HUDEP-2 (cell line): ENCODE data around the gene LSAMP.

Experiments used
- DNase-seq, 76 experiments: peaks; one replicate each; lab custom pipeline; 2025; ENCODE audit not compliant: unreplicated experiment in 76 of 76; lab: John Stamatoyannopoulos, UW

LSAMP gene

DNA sequence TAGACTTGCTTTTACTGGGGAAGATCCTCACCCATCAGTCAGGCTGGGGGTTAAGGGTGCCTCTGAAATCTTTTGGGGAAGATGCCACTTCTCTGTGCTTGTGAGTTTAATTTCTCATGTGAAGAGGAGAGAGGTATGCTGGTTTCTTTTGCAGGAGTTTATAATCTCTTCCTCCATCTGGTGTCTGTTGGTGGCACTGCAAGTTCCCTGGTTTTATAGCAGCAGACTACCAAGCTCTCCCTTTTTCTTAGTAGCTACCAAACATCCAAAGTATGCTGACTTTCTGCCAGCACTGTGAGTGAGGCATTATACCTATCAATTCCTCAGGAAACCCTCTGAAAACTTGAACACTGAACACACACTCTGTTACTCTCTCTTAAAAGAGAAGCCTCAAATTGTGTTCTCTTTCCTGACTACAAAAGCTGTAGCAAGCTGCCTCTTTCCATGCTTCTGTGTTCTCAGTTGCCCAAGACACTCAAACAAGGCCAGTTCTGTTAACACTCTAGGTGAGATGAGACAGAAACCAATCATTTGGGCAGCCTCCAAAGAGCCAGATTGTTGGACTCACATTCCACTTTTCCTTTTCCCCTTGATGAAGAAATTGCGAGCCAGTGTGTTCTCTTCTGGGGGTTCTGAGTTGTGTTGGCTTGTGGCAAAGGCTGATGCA, 522.5 kb downstream of the LSAMP start:
- peak in 12 of 76 experiments; percentile 1 to 33 (median 8) for DNase-seq

GRCh38 chr3:115921711-115922110, 523.6 kb downstream of the LSAMP start:
- DNase-seq: no peak

GRCh38 chr3:115918900-115919299, 526.4 kb downstream of the LSAMP start:
- no peak for DNase-seq

- DNase-seq: no peak
These were observed 528.4 kb downstream of the LSAMP start for GRCh38 chr3:115916866-115917265.

DNA sequence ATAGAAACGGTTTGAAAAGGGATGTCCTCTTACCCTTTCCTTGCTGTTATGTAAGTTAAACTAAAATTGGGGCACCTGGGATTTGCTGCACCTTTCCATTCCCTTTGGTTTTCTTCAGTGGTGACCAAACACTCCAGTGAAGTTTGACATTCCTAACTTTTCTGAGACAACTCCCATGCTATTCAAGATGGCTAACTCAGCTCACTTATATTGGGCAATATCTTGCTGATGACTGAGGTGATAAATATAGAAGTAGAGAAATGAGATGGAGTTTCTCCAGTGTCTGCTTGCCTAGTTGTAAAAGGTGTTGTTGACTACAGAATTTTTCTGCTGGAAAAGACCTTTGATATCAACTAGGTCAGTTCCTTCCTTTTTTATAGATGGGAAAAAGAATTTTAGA, 530.2 kb downstream of the LSAMP start:
- no peak for DNase-seq

DNA sequence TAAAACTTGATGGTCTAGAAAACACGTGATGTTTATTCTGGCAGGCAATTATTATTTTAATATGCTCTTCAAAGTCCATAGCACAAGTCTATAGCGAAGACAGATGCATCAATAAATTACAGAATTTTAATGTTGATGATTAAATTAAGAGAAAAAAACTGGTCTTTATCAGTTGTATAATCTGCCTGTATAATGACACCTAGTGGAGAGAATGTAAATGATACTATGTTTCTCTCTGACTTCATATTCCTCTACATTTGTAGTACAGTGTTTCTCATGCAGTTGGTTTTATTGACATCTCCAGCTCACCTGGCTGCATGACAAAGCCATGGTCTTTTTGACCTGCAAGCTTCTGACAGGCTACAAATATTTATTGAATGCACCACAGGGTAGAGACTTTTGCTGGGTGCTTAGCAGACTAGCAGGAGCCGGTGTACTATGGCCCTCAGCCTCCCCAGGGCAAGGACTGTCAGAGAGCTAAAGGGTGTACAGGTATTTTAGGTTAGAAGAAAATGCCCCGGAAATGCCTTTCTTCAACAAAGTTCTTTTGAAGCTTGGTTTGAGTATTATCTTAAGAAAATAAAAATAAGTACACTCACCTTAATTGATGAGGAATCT, 532.1 kb downstream of the LSAMP start:
- DNase-seq: no peak

GRCh38 chr3:115912372-115912771, 532.9 kb downstream of the LSAMP start:
- no peak for DNase-seq

GRCh38 chr3:115905871-115906270, 539.4 kb downstream of the LSAMP start:
- no peak for DNase-seq

GRCh38 chr3:115903843-115904242, 541.4 kb downstream of the LSAMP start:
- DNase-seq: no peak

DNA sequence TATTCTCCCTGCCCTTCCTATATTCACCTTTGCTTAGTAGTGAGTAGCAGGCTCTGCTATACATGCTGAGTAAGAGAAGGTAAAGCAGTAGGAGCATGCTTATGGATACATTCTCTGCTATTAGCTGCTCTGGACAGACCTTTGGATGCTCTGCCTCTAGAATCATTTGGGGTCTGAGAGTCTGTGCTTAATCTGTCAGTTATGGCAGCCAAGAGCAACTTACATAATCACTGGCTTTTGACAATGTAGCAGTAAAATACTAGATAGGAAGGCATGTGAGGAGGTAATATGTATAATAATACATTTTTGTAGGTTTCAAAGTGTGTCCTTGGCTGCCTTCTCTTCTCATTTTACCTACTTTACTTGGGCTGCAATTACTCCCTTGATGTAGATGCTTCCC, 544.3 kb downstream of the LSAMP start:
- no peak for DNase-seq

DNA sequence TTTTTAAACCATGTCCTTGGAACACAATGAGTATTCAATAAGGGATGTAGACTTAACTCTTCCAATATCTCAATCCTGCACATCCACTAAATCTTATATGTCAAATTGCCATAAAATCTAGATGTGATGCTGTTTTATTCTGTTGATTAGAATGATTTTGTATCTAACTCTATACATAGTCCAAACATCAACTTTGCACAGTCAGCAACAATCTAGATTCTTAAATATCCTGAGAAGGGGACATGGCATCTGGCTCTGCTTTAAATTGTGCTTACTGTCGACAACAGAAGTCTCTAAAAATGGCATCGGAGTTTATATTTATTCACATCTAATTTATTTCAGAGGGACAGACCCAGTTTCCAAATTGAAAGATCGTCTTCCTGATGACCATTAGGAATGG, 545.8 kb downstream of the LSAMP start:
- DNase-seq: no peak

DNA sequence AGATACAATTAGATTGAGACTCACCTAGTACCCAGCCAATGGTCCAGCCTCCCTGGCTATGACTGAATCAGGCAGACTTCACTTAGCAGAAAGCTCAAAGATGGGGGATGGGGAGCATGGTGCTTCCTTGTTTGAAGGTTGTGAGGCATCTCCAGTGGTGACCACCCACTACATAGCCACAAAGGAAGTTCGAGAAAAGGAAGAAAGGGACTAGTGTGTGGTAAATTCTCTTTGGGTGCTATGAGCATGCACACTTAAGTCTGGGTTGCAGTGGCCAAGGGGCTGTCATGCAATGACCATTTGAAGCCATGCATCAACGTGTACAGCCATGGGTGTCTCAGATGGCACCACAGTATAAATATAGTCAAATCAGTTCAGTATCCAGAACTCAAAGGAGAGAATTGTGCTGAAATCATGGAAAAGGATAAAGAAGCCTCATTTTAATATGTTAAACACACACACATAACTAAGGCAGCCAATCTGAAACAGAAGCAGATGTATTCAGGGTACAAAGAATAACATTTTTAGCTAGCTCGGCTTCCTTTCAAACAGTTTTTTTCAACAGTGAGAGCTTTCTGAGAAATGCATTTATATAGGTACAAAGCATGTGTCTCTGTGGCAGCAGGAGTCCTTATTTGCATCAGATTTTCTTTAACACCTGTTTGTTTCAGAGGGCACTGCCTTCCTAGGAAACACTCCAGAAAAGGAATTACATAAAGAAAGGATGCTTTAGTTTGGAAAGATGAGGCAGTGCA, 546.5 kb downstream of the LSAMP start:
- no peak for DNase-seq

DNA sequence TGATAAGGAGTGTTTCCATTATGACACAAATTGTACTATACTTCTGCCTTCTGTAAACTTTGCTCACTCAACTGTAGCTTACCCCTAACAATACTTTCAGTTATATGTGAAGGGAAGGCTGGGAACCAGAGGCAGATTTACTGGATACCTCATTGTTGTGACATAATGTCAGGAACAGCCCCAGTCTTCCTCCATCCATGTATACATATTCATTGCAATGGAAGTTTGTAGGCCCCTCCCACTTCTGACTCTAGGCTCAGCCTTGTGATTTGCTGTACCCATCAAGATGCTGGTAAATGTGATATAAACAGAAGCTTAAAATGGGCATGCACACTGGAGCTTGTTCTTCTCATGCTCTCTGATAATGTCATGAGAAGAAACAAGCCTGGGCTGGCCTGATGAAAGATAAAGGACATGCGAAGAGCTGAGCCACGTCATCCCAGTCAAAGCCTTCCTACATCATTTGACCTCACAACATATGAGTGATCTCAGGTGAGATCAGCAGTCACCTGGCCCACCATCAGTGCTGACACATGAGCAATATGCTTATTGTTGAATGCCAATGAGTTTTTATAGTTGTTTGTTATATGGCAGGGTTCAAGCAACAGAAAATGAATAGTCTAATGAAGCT, 554.2 kb downstream of the LSAMP start:
- DNase-seq: no peak

DNA sequence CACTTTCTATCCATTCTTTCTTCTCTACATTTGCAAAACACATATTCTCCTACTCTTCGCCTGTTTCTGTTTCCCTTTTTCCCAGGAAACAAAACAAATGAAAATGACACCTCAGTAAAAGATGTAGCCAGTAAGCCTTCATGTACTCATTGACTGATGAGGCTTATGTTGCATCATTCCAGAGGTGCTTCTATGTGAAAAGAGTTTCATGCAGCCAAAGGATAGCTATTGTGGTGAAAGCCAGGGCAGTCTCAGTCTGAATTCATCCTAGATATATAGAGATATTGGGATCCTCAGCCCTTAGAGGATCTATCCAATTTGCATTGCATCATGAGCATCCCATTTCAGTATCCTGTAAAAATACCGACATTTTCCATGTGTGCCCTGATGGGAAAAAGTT, 554.7 kb downstream of the LSAMP start:
- DNase-seq: no peak

DNA sequence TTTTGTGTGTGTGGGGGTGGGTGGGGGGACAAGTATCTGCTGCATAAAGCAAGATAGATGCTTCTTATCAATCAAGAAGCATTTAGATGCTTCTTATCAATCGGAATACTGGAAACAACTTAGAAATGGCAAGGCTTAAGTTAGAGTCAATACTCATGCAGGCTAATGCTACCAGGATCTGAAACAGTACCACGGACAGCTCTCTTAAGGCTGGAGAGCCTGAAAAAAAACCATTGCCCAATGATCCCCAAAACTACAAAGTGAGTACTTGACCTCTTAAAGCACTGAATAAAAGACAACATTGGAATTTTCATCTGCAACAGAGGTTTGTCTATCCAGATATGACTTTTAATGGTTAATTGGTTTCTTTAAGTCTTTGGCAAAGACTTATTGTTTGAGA, 559.7 kb downstream of the LSAMP start:
- DNase-seq: peak in 3 of 76 experiments; percentile 0 to 9 (median 6)

DNA sequence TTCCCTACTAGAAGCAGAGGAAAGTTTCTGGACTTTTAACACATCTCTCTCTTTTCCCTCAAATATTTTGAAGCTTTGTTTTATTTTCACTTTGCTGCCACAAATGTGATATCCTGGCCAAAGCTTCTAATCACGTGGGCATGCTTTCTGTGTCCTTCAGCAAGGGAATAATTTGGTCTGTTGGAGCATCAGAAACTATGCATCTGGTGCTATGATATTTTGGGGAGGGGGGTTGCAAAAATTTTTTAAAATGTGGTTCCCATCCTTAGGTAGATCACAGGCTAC, 567.7 kb downstream of the LSAMP start:
- no peak for DNase-seq

GRCh38 chr3:115876876-115877614, 568.2 kb downstream of the LSAMP start:
- no peak for DNase-seq

- no peak for DNase-seq
These were observed 569.8 kb downstream of the LSAMP start for GRCh38 chr3:115875460-115875859.

- no peak for DNase-seq
These were observed 573.6 kb downstream of the LSAMP start for GRCh38 chr3:115871735-115872134.

DNA sequence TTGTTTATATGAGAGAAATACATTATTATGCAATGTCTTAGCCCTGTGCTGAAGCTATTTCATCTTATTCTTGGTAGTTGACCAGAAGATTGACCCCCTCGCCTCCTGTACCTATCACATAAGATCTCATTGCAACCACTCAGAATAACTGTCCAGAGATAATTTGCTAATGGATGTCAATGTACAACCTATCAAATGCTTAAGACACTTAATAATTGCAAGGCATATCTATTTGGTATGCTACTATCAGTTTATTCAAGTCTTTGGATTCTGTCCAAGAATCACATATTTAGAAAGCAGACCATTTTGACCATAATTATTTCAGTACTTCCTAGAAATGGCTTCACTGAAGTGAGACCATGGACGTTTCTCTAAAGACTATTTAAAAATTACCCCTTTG, 580.4 kb downstream of the LSAMP start:
- DNase-seq: no peak

DNA sequence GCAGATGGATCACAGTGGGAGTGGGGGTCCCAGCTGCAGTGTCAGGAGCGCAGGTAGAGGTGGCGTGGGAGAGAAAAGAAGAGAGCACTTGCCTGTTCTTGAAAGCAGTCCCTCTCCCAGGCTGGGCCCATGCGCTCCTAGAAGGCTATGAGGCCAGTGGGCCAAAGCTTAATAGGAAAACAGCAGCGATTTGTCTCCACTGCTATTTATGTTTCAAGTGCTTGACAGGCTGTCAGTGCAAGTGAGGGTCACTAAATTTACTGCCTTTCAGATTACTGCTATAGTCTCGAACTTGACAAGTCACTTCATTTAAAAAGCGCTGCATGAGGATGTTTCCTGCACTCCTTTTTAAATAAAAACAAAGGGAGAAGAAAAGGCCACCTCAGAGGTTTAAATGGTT, 582.4 kb downstream of the LSAMP start:
- DNase-seq: no peak
